Panc1 (cell line): ENCODE results near the gene ASIP. TPM values are rescaled to one million over a fixed set of nuclear protein-coding genes. Genes with fewer than 3 reads are reported as not detected.
A peak's percentile ranks its signal among the peaks of the same experiment; 100 is the strongest.

Experiments
- ATAC-seq: fragments of 200-7000 bp; cut with Tn5 transposase; 2 replicates; pipeline ENCODE4 v1.9.1; 2020; ENCODE audit warnings: mild to moderate bottlenecking, moderate library complexity
- Bru-seq: library from RNA; stranded (reverse); fragments of 400-500 nt; gene quantifications from one replicate; lab custom pipeline; 2021; lab: Mats Ljungman, UMichigan
- BruChase-seq, 2 experiments: library from RNA; stranded (reverse); fragments of 400-500 nt; gene quantifications; one replicate each; lab custom pipeline; 2021; lab: Mats Ljungman, UMichigan
- BruUV-seq: library from RNA; stranded (reverse); fragments of 400-500 nt; replicated peaks from 2 replicates; lab custom pipeline; 2021; lab: Mats Ljungman, UMichigan
- CTCF ChIA-PET: fragments of 300-600 bp; sonication (Branson Sonifier 250); formaldehyde crosslinking; loops from one replicate; lab custom pipeline; 2022; ENCODE audit warnings: antibody characterized with exemption; lab: Charles Lee
- POLR2A ChIA-PET: fragments of 300-600 bp; sonication (Branson Sonifier 250); formaldehyde crosslinking; loops from one replicate; lab custom pipeline; 2022; ENCODE audit warnings: antibody characterized with exemption; lab: Charles Lee
- DNase-seq: peaks from one replicate; pipeline ENCODE4 v3.0.0-alpha.2; 2010; ENCODE audit warnings: low read depth, low spot score
- H3K27ac ChIP-seq: 2 replicates; pipeline ENCODE4 v1.5.1; 2011; ENCODE audit warnings: mild to moderate bottlenecking, low read length, inconsistent platforms
- H3K27me3 ChIP-seq: fragments of 200-500 bp; sonication (Bioruptor generic); 2 replicates; pipeline ENCODE4 v1.6.0; 2014; ENCODE audit warnings: low read length, inconsistent platforms; ENCODE audit not compliant: control insufficient read depth, insufficient read depth
- H3K36me3 ChIP-seq: fragments of 200-500 bp; sonication (Bioruptor generic); 2 replicates; pipeline ENCODE4 v1.5.1; 2014; ENCODE audit warnings: inconsistent platforms, mild to moderate bottlenecking, low read length, moderate library complexity; ENCODE audit not compliant: control insufficient read depth, insufficient read depth
- H3K4me1 ChIP-seq: 2 replicates; pipeline ENCODE4 v1.5.1; 2011; ENCODE audit warnings: inconsistent platforms, mild to moderate bottlenecking, low read length, moderate library complexity; ENCODE audit not compliant: control insufficient read depth, insufficient read depth
- H3K4me3 ChIP-seq, 2 experiments: 2 replicates each; pipeline ENCODE4 v1.5.1; 2011 to 2012; ENCODE audit warnings: low read depth in 2 of 2, low read length in 2 of 2, mild to moderate bottlenecking in 2 of 2, inconsistent platforms in 1 of 2, moderate library complexity in 1 of 2
- H3K9me3 ChIP-seq: fragments of 200-500 bp; sonication (Bioruptor generic); 2 replicates; pipeline ENCODE4 v1.5.1; 2014; ENCODE audit warnings: low read depth, mild to moderate bottlenecking, inconsistent platforms, low read length, moderate library complexity; ENCODE audit not compliant: control insufficient read depth, insufficient read depth
- POLR2AphosphoS5 ChIP-seq: IDR thresholded peaks from 2 replicates; pipeline ENCODE4 v1.6.1; 2012; ENCODE audit warnings: mild to moderate bottlenecking, low read depth, low read length, moderate library complexity
- SIN3A ChIP-seq: IDR thresholded peaks from 2 replicates; pipeline ENCODE4 v1.6.1; 2012; ENCODE audit warnings: low read depth, mild to moderate bottlenecking, low read length, moderate library complexity, borderline replicate concordance; ENCODE audit not compliant: insufficient read depth
- TCF7L2 ChIP-seq: IDR thresholded peaks from 2 replicates; pipeline ENCODE4 v1.6.1; 2011; ENCODE audit warnings: mild to moderate bottlenecking, low read depth, low read length, inconsistent platforms
- in situ Hi-C: cut with HindIII; loops from 2 replicates; pipeline ENCODE4 v1.10.0; 2016; ENCODE audit warnings: low sequenced_read_pairs, low pct_unique_long_range_greater_than_20kb
- intact Hi-C: fragments of 100-400 bp; cut with micrococcal nuclease; formaldehyde crosslinking; loops from one replicate; pipeline ENCODE4 v1.10.0; 2022; ENCODE audit not compliant: unreplicated experiment
- long read RNA-seq: library from polyadenylated mRNA; unstranded; transcript quantifications from one replicate; pipeline ENCODE4 v2.0.0, GENCODE V29; 2021; ENCODE audit not compliant: unreplicated experiment
- polyA plus RNA-seq: library from polyadenylated mRNA; unstranded; fragments of >200 nt; gene quantifications from one replicate; pipeline ENCODE4 v1.2.1, GENCODE V29; 2012; ENCODE audit warnings: missing spikeins; ENCODE audit not compliant: insufficient read length
- total RNA-seq: library from RNA; stranded (reverse); gene quantifications from one replicate; pipeline ENCODE4 v1.2.1, GENCODE V29; 2021; ENCODE audit not compliant: unreplicated experiment
- TF ChIP-seq, protein P1 (sequence below), 2 experiments: IDR thresholded peaks; 2 replicates each; pipeline ENCODE4 v1.6.1; 2011 to 2012; ENCODE audit warnings: low read depth in 2 of 2, control low read depth in 1 of 2, low read length in 1 of 2, mild to moderate bottlenecking in 1 of 2, moderate library complexity in 1 of 2; ENCODE audit not compliant: insufficient read depth in 1 of 2
- TF ChIP-seq, protein P2 (sequence below): fragments of 450-650 bp; IDR thresholded peaks from 2 replicates; pipeline ENCODE4 v1.5.1; 2017; ENCODE audit warnings: mild to moderate bottlenecking

The ASIP gene, protein sequence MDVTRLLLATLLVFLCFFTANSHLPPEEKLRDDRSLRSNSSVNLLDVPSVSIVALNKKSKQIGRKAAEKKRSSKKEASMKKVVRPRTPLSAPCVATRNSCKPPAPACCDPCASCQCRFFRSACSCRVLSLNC
- total RNA-seq, result not detected
- polyA plus RNA-seq, result not detected
- Bru-seq, nascent RNA, result percentile 10 among the genes with signal in this experiment
- percentile 7 among the genes with signal in this experiment for BruChase-seq, experiment 1, labeled RNA remaining after a 2-hour chase
- percentile 10 among the genes with signal in this experiment for BruChase-seq, experiment 2, labeled RNA remaining after a 6-hour chase
- long read RNA-seq, partial matches to known transcripts, result 0 of 8 reads
- long read RNA-seq, other reads (novel, unspliced or antisense), result 8 of 8 reads

DNA sequence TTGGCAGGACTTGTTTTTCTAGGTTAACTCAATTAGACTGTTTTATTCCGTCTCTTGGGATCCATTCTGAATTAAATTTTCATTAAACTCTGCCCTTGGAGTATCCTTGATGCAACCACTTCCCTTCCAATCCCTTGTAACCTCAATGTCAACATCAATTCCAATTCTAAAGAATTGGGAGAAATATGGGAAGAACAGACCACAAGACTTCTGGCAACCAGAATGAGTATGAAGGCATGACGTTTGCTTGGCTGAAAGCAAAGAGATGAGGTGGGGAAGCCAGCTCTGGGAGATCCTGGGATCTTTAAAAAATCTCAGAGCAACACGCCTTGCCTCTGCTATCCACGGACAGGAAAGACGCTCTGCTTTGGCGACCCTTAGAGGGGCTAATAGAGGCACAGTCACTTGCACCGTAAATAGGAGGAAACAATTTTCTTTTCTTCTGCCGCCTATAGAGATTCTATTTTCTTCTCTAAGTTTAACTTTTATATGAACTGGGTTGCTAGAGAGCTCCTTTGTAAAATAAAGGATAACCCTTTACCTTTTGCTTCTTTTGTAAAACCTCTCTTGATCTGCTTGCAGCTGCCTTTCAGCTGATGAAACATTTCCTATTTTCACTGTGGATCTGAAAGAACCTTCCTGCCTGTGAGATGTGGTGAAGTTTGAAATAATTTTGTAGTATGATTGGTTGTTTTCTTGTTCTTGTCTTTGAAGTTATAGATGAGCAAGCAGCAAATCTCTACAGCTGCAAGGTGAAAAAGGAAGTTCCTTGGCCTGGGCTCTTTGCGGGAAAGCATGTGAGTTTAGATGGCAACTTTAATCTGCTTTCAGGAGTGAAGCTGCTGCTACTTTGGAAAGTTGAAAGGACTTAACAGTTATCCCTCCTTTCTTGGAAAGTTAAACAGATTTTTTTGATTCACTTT lies at the start of gene ASIP:
TSS of gene ASIP (plus strand) at position 731 of the 923 bp plus-strand sequence. CDS start 18,952 bp downstream, outside the sequence.
- ATAC-seq (no peak), DNase-seq (no peak)
- peaks cover 10% of the 10 kb centered on the region; the same call in 1 of the 2 replicates for H3K27me3 ChIP-seq
- no TSS peak for BruUV-seq
- intact Hi-C loops (no loop called here), in situ Hi-C loops (no loop called here)
- TF ChIP-seq TCF7L2, result no peak
- TF ChIP-seq, protein P1, sequence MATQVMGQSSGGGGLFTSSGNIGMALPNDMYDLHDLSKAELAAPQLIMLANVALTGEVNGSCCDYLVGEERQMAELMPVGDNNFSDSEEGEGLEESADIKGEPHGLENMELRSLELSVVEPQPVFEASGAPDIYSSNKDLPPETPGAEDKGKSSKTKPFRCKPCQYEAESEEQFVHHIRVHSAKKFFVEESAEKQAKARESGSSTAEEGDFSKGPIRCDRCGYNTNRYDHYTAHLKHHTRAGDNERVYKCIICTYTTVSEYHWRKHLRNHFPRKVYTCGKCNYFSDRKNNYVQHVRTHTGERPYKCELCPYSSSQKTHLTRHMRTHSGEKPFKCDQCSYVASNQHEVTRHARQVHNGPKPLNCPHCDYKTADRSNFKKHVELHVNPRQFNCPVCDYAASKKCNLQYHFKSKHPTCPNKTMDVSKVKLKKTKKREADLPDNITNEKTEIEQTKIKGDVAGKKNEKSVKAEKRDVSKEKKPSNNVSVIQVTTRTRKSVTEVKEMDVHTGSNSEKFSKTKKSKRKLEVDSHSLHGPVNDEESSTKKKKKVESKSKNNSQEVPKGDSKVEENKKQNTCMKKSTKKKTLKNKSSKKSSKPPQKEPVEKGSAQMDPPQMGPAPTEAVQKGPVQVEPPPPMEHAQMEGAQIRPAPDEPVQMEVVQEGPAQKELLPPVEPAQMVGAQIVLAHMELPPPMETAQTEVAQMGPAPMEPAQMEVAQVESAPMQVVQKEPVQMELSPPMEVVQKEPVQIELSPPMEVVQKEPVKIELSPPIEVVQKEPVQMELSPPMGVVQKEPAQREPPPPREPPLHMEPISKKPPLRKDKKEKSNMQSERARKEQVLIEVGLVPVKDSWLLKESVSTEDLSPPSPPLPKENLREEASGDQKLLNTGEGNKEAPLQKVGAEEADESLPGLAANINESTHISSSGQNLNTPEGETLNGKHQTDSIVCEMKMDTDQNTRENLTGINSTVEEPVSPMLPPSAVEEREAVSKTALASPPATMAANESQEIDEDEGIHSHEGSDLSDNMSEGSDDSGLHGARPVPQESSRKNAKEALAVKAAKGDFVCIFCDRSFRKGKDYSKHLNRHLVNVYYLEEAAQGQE (IDR thresholded peaks at IDR 0.05; ENCODE audit: insufficient read depth in 1 of 2, low read depth in 2 of 2, low read length in 1 of 2), result no peak
- TF ChIP-seq, protein P2, sequence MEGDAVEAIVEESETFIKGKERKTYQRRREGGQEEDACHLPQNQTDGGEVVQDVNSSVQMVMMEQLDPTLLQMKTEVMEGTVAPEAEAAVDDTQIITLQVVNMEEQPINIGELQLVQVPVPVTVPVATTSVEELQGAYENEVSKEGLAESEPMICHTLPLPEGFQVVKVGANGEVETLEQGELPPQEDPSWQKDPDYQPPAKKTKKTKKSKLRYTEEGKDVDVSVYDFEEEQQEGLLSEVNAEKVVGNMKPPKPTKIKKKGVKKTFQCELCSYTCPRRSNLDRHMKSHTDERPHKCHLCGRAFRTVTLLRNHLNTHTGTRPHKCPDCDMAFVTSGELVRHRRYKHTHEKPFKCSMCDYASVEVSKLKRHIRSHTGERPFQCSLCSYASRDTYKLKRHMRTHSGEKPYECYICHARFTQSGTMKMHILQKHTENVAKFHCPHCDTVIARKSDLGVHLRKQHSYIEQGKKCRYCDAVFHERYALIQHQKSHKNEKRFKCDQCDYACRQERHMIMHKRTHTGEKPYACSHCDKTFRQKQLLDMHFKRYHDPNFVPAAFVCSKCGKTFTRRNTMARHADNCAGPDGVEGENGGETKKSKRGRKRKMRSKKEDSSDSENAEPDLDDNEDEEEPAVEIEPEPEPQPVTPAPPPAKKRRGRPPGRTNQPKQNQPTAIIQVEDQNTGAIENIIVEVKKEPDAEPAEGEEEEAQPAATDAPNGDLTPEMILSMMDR, result no peak
- no peak for TF ChIP-seq POLR2AphosphoS5
- no peak for TF ChIP-seq SIN3A
- no peaks in the 10 kb centered on the region for H3K9me3 ChIP-seq
- H3K4me3 ChIP-seq, result no peak within 1 kb of the TSS
- H3K4me1 ChIP-seq, result no peaks in the 10 kb centered on the region
- no peaks in the 10 kb centered on the region for H3K36me3 ChIP-seq
- ChIA-PET POLR2A (no interaction called here), CTCF (no interaction called here)
- H3K27ac ChIP-seq, result no peak within 1 kb of the TSS

DNA sequence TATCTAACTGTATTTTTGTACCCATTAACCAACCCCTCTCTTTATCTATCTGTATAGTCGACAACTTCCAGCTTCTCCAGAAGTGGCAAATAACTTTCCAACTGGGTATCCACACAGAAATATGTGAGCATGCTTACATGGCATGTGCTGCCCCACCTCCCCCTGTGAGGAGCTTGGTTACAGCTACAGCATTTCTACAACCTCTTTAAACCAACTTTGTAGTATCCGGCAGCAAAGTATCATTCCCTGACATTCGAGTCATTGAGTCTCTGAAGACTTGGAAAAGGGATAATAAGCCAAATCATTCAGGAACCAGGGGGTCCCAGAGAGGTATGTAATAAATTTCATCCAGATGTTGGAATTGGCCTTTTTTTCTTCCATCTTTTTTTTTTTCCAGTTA lies 48.2 kb upstream of the ASIP start:
- no peaks in the 10 kb centered on the region for H3K9me3 ChIP-seq
- ChIA-PET CTCF (no interaction called here), POLR2A (interaction anchor here (0.7 kb wide), 1 partner anchor 57 kb away, joined by 5 read pairs; no protein-coding TSS in a partner anchor)
- H3K27ac ChIP-seq, result no peak overlapping the region
- no peaks in the 10 kb centered on the region for H3K36me3 ChIP-seq
- ATAC-seq, result no peak
- BruUV-seq, result no TSS peak
- in situ Hi-C loops, result no loop called here
- peaks cover 7% of the 10 kb centered on the region; the same call in 1 of the 2 replicates for H3K27me3 ChIP-seq
- TF ChIP-seq SIN3A, result no peak
- no peak for TF ChIP-seq TCF7L2
- TF ChIP-seq, protein P2, result no peak
- TF ChIP-seq POLR2AphosphoS5, result no peak
- TF ChIP-seq, protein P1 (IDR thresholded peaks at IDR 0.05; ENCODE audit: insufficient read depth in 1 of 2, low read depth in 2 of 2, low read length in 1 of 2), result no peak
- no peak for DNase-seq
- H3K4me3 ChIP-seq, result no peak overlapping the region
- H3K4me1 ChIP-seq, result no peaks in the 10 kb centered on the region
- intact Hi-C loops, result loop anchor here (10.0 kb wide), 1 partner anchor 112 kb away; the partner anchor contains the start of gene AHCY
